Stimulated activated CD8-positive, alpha-beta memory T cell treated with anti-CD3 and anti-CD28 coated beads, Interleukin-4, amount 100 ng/mL, for 24 hours (primary cell): ENCODE measurements around the gene CEACAM1.
"Not testable (repeated sequence)": the region's sequence is repeated elsewhere in the genome, so short reads cannot be mapped to it uniquely, and the experiment has no call there.

ENCODE experiments used
- DNase-seq: peaks from one replicate; pipeline ENCODE4 v3.0.0-alpha.2; 2020; ENCODE audit warnings: low read depth

The CEACAM1 gene

DNA sequence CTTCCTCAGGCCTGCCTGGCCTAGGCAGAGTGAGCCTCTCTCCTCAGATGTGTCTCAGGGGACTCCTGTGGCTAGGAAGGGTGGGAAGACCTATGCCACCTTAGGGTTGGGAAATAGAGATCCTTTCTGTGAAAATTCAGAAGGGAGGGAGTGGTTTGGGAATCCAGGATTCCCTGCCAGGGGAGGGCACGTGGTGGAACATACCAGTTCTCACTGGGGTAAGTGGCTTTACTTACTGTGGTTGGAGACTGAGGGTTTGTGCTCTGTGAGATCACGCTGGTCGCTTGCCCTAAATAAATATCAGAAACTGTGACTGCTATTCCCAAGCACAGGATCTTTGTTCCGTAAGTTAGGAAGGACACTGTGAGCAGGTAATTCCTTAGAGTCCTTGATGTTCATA lies 16.9 kb downstream of the CEACAM1 start:
- DNase-seq = no peak

GRCh38 chr19:42508892-42509444 lies 19.3 kb downstream of the CEACAM1 start:
- no peak for DNase-seq

GRCh38 chr19:42505066-42505465 lies 23.2 kb downstream of the CEACAM1 start:
- no peak for DNase-seq

- DNase-seq = no peak
These were observed 26.5 kb downstream of the CEACAM1 start for GRCh38 chr19:42501733-42502132.

DNA sequence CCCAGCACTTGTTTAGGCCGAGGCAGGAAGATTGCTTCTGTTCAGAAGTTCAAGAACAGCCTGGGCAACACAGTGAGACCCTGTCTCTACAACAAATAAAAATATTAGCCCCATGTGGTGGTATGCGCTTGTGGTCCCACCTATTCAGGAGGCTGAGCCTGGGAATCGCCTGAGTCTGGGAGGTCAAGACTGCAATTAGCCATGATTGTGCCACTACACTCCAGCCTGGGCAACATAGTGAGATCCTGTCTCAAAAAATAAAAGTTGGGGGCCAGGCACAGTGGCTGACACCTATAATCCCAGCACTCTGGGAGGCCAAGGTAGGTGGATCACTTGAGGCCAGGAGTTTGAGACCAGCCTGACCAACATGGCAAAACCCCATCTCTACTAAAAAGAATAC lies 27.0 kb downstream of the CEACAM1 start:
- not testable (repeated sequence) for DNase-seq

- no peak for DNase-seq
These were observed 30.0 kb downstream of the CEACAM1 start for GRCh38 chr19:42498169-42498757.

DNA sequence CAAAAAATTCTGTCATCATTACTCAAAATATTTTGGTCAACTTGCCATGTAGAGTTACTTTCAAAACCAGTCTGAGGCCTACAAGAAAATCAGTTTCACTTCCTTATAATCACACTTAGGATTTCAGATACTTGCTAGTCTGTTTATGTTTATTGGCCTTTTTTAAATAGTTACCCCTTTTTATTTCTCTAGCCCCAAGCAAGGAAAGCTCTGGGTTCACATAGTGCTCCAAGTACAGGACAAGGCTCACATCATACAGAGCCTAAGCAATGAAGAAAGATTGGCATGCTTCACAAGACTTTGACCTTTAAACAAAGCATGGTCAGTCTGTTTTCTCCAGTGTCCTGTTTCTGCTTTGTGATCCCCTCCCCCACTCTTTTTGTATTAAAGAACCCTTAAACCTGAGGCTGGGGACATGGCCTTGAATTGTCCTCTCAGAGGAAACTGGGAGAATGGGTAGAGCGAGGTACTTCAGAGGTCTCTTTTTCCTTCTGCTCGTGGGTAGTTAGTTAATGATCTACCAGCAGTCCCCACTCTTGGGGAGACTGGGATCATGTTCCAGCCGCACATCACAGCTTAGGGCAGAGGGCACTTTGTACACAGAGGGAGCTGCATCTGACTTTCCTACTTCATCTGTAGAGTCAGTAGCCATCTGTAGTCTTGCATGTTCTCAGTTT lies 30.7 kb downstream of the CEACAM1 start:
- DNase-seq = no peak

GRCh38 chr19:42496460-42497133 lies 31.7 kb downstream of the CEACAM1 start:
- no peak for DNase-seq

DNA sequence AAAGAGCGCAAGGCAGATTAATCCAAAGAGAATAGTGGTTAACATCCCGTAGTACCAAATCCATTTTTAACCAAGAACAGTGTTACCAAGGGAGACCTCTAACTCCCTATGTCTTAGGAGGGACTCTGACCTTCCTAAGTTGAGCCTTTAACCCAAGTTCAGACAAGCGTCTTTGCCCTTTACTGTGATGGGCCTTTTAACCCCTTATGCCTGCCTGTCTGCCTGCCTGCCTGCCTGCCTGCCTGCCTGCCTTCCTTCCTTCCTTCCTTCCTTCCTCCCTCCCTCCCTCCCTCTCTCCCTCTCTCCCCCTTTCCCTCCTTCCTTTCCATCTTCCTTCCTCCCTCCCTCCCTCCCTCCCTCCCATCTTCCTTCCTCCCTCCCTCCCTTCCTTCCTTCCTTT lies 32.6 kb downstream of the CEACAM1 start:
- DNase-seq = no peak

DNA sequence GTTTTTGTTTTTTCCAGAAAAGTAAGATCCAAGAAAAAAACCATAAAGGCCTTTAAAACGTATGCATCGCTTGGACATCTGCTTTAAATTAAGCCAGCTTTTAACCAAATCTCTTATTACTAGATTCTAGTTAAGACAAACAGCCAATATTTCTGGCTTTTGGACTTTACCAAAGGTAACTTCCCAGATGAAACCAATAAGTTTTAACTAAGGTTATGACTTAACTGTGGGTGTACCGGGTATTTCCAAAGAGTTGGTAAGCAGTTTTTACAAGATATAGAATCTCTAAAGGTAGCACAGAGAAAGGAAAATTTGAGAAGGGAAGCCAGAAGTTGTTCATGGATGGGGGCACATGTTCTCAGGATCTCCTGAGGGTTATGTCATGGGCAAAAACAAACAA lies 34.0 kb downstream of the CEACAM1 start:
- no peak for DNase-seq

DNA sequence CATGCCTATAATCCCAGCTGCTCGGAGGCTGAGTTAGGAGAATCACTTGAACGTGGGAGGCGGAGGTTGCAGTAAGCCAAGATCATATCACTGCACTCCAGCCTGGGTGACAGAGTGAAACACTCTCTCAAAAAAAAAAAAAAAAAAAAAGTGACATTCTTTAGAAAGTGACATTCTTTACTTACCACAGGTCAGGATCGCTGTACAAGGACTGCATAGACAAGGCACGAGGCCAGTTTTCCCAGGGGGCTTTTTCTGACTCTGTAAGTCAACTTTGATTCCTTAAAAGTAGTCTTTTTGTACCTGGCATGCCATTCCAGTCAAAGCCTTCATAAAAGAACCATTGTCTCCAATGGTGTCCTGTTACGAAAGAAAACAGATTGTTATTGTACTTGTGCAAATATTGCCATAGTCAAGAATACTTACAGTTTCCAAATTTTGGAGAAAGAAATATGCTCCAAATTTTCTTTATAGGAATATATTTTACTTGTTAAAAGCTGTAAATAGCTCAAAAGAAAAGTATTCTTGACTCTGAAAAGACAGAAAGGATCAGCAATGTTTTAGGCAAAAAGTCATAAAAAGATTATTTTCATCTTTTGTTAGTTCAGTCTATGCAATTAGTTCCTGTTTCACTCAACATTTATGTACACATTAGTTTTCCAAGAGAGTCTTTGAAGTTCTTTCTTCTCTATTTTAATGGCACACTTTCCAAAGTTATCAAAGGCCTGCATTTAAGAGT lies 39.3 kb downstream of the CEACAM1 start:
- no peak for DNase-seq

- DNase-seq = no peak
These were observed 40.5 kb downstream of the CEACAM1 start for GRCh38 chr19:42487798-42488178.

DNA sequence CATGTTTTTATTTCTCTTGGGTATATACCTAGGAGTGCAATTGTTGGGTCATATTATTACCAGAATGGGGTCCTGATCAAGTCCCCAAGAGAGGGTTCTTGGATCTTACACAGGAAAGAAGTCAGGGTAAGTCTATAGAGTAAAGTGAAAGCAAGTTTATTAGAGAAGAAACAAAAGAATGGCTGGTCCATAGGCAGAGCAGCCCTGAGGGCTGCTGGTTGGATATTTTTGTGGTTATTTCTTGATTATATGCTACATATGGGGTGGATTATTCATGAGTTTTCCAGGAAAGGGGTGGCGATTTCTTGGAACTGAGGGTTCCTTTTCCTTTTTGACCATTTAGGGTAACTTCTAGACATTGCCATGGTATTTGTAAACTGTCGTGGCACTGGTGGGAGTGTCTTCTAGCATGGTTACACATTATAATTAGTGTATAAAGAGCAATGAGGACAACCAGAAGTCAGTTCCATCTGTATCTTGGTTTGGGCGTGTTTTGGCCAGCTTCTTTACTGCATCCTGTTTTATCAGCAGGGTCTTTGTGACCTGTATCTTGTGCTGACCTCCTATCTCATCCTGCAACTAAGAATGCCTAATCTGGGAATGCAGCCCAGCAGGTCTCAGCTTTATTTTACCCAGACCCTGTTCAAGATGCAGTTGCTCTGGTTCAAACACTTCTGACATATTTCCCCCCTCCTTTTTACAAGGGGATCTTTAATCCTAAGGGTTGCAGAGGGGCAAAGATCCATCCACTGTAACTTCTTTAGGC lies 41.1 kb downstream of the CEACAM1 start:
- DNase-seq = no peak

DNA sequence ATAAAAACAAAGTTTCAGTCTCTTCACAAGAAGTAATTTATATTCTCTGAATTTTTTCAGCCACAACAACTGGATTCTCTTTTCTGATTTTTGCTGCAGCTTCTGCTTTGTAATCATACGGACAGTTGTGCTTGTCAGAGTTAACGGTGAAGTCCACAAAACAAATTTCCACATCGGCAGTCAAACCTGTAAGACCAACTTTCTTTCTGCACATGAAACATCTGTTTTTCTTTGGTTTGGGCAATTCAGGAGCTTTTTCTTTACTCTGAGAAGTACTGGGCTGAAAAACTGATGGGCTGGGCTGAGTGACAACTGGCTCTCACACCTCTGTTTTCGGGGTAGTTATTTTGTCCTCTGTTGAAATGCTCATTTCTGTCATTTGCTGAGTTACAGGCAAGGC lies 43.2 kb downstream of the CEACAM1 start:
- not testable (repeated sequence) for DNase-seq

DNA sequence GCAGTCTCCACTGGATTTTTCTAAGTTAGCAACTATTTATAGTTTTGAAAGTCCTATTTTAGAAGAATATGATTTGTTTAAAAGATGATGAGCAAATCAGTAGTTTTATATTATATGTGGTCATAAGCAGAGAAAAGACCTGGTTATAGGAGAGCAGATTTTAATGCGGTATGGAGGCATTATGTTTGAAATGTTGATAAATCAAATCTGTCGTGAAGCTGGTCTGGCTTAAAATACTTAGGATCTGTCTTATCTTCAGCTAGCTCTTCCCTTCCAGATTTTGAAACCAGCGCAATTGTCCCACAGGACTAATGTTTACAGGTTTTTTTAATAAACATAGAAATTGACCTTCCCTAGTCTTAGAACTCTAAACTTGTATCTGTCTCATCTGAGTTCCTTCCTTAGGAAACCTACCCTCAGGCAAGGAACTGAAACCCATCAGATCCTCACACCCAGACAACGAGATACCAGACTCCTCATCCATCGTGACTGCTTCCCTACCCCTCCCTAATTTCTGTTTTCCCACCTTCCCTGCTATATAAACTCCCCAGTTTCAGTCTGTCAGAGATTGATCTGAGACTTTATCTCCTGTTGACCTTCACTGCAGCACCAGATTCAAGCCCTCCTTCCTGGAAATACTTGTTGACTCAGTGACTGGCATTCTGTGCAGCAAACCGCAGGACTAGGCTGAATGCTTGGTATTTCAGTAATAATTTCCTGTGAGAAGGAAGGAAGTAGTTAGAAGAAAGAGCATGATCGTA lies 47.8 kb downstream of the CEACAM1 start:
- no peak for DNase-seq

DNA sequence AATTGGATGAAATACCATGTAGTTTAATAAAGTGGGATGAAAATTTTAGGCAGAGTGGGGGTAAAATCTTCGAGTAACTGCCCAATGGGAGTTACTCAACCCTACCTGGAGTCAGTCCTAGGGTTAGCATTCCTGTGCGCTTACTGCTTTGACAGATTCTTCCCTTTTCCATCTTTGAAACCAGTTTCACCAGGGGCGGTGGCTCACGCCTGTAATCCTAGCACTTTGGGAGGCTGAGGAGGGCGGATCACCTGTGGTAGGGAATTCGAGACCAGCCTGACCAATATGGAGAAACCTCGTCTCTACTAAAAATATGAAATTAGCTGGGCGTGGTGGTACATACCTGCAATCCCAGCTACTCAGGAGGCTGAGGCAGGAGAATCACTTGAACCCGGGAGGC lies 48.5 kb downstream of the CEACAM1 start:
- DNase-seq = no peak

DNA sequence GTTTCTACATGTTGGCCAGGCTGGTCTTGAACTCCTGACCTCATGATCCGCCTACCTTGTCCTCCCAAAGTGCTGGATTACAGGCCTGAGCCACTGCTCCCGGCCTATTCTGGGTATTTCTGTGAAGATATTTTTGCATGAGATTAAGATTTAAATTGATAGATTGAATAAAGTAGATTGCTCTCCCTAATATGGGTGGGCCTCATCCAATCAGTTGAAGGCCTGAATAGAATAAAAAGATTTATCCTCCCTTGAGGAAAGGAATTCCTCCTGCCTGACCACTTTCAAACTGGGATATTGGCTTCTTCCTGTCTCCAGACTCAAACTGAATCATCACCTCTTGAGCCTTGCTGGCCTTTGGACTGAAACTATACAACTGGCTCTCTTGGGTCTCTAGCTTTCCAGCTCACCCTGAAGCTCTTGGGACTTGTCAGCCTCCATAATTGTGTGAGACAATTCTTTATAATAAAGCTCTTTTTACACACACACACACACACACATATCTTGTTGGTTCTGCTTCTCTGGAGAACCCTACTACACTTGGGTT lies 49.4 kb downstream of the CEACAM1 start:
- no peak for DNase-seq

DNA sequence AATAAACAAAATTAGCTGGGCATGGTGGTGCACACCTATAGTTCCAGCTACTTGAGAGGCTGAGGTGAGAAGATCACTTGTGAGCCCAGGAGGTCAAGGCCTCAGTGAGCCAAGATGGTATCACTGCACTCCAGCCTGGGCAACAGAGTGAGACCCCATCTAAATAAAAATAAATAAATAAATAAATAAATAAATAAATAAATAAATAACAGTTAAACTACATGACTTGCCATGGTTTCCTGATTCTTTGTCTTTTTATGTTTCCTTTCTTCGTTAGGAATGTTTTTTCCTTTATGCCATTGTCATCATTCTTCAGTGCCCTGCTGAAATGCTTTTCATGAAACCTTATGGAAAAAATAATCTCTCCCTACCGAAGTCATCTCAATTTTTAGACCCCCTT lies 50.3 kb downstream of the CEACAM1 start:
- no peak for DNase-seq

- no peak for DNase-seq
These were observed 51.2 kb downstream of the CEACAM1 start for GRCh38 chr19:42477117-42477516.

DNA sequence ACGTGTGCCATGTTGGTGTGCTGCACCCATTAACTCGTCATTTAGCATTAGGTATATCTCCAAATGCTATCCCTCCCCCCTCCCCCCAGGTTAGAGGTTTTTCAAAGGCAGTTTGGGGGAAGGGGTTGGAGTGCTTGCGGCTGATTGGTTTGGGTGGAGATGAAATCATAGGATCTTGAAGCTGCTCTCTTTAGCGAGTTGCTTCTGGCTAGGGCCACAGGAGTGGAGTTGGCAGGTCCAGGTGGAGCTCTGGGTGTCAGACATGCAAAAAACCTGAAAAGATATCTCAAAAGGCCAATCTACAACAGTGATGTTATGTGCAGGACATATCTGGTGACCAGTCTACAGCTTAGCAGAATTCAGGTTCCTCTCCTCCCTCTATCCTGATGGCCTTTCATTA lies 52.9 kb downstream of the CEACAM1 start:
- DNase-seq = no peak

DNA sequence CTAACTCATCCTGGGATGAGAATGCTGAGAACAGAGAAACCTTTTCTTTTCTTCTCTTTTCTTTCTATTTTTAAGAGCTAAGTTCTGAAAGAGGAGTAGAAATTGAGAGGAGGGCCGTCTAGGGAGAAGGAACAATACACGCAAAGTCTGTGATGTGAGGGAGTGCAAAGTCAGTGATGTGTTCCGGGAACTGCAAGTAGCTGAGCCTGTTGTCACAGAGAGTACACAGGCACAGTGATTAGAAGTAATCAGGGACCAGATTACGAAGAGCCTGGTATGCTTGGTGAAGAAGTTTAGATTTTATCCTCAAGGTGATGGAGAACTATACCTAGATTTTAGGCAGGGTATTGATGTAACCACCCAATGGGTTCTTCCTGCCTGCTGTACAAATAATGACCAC lies 53.5 kb downstream of the CEACAM1 start:
- DNase-seq = no peak
